Measurements from ENCODE around the gene RBMS1.

Gene RBMS1

DNA sequence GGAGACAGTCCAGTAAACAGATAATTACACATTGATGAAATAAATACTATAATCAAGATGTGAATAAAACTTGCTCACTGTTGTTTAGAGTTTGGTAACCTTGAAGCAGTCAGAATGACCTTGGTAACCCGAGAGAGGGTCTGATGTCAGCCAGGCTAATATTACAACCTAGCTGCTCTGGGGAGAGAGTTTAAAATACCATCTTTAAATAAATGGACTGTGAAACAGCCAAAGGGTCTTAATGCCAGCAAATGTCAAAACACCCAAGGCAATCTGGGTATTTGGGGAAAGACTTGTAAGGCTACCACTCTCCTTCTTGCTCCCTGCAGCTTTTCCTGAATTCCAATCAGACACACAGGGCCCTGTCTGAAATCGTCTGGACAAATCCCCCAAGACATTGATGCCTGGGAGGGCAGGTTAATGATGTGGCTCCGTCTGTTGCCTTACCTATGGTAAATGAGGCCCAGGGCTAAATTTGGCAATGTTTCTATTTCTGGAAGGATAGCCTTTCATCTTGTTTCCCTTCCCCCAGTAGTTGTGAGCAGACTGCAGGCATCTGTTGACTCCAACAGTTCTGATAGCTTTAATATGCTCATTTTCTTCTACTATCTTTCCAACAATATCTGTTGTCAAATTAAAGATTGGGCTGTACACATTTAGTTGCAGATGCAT, 250.6 kb downstream of the RBMS1 start:
- DNase-seq = no peak

DNA sequence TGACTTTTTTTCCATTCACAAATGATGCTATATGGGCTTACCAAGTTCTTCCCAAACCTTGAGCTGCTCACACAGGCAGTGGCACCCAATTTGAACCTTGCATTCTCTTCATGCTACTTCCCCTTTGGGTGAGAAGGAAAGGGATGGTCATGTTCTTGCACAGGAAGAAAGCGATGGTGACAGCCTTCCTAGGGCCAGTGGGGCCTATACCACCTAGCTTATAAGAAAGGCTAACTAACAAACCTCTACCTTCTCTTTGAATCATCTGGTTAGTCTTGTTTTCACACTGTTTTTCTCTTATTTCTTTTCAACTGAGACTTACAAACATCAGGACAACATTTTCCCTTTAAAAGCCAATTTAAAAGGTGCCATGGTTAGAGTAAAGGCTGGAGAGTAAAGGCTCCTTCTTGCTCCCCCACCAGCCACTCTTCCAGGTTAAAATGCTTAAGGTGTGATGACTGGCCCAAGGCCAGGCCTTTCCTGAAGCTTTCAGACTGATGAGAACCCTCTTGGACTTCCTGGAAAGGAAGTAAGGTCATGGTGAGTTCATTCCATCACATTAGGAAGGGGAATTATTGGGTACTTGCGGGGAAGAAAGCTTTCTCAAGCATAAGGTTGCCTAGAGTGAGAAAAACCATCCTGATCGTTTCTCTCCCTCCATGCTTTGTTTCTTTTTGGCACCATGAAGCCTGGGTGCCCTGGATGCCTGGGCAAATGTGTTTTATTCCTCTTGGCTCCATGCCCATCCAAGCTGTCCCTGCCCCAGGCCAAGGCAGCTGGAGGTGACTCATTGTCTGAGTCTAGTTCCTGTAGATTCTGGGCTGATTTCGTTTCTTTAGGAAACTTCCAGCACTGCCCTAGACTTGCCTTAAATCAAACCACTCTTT, 252.1 kb downstream of the RBMS1 start:
- no peak for DNase-seq

DNA sequence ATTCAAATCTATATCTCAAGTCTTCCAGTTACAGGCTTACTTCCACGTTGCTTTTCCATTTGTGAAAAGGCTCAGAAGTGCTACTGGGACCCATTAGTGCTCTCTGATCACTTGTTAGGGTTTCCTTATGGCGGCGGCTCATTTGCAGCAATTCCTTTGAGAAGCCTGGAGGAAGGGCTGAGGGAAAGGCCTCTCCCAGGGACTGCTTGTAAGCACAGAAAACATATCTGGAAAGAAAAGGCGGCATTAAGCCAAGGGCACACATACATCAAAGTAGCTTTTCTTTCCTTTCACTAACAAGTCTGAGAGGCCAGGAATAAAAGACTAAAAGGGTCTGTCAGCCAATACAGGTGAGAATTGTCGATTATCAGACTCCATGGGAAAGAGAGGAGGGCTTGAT, 254.2 kb downstream of the RBMS1 start:
- DNase-seq = no peak

DNA sequence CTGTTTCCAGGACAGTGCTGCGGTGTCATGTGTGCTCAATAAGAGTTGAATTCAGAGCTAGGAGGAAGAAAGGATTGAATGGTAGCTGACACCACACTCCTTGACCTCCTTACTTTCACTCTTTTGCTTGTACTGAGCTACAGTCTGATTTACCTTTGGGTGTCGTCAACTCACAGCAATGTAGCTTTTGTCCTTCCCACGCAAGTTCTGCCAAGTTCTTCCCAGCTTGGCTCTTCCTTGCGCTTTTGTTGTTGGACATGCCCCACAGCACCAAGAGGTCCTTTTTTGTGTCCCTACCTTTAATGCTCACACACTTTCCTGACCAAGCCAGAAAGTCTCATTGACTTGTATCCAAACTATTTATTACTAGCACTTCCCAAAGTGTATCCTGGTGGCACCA, 255.2 kb downstream of the RBMS1 start:
- no peak for DNase-seq

DNA sequence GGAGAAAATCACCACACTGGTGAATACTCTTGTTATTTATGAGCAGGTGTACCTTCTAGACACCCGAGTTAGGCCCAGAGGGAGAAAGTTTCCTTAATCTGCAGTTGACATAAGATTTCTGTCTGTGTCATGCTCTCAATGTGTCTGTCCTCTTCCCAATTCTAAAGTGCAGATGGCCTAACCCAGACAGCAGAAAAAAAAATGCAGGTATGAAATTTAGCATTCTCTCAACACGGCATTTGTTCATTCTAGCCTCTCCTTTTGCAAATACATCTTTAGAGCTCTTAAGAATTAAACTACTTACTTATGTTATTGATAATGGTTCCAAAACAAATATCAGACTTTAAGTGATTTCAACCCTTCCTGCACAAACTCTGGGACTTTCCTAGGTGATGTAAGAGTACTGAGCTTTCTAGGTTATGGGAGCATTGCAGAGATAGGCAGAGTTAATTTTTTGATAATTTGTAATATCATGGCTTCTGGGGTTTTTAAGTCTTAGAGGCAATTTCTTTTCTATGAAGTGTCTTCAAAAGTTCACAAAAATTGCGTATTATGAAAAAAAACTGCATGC, 260.6 kb downstream of the RBMS1 start:
- no peak for DNase-seq

DNA sequence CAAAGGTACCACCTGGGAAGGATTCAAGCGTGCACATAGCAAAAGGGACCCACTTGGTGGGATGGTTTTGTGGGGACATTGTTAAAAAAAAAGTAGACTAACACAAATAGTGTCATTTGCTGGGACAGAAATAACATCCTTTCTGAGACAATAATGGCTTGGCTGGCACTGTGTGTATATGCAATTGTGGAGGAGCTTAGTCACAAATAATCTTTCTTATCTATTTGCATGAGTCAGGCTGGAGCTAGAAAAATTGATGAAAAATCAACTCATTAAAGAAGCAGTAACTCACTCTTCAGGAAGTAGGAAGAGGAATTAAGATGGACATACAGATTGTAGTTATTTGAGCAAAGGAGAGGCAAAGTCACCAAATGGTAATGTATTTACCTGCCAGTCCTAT, 264.0 kb downstream of the RBMS1 start:
- no peak for DNase-seq

DNA sequence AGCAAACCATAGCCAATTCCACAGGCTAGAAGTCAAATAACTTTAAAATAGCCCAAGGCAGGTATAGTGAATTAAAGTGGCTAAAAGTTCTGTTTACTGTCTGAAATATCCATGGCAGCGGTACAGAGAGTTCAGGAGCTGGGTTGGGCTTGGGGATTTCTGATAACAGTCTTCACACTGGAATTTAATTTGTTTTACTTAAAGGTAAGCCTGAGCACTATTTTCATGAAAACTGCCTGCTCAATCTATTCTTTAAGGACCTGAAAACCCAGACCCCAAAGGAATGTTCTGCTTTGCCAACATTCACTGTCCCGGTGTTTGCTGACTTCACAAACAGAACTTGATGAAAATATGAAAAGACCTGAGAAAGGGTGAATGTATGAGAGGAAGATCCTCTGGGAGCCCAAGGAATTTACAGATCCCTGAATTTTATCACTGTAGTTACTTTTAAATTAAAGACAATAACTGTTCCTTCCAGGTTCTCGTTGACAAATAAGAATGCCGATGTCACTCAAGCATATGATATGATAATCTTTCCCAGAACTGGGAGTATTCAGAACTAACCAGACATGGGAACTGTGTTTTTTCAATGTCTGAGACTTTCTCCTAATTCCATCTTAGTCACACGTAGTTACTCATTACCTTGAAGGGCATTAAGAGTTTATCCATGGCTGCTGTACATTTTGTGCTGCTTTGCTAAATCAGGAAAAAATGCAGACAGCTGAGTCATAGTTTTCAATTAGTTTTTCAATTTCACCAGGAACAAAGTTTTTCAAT, 265.3 kb downstream of the RBMS1 start:
- DNase-seq = no peak

DNA sequence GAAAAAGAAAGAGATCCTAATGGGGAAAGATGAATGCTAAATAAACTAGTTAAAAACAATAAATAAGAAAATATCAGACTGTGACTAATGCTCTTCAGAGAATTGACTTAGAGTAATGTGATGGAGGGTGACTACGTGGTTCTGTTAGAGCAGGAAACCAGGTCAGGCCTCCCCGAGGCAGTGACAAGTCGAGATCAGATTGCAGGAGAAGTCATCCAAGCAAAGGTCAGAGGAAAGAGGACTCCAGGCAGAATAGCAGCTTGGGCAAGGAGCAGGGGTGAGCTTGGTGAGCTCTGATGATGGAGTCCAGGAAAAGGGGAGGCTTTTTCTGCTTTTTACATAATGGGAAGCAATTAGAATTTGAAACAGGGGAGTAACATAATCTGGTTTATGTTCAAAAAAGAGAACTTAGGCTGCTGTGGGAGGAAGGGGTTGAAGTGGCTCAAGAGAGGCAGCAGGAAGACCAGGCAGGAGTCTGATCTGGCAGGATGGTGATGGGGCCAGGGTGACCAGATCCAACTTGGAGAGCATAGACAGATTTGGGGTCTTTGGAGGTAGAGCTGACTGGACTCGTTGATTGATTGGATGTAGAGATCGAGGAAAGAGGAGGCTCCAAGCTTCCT, 266.2 kb downstream of the RBMS1 start:
- DNase-seq = no peak

DNA sequence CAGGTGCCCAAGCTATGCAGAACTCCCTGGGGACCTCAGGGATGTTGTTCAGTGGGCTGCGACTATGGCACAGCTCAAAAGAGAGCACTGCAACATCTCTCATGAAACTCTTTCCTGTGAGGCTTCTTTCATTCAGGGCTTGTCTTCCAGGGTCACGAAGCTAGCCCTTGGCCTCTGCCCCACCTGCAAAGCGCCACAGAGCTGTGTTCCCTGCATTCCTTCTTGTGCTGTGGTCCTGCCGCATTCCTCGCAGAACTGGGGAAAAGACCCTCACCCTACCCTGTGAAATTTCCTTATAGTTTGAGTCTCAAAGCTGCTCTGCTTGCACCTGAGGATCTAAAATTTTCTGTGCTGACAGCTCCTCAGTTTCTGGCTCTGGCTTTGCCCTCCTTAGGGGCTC, 267.2 kb downstream of the RBMS1 start:
- DNase-seq = no peak

DNA sequence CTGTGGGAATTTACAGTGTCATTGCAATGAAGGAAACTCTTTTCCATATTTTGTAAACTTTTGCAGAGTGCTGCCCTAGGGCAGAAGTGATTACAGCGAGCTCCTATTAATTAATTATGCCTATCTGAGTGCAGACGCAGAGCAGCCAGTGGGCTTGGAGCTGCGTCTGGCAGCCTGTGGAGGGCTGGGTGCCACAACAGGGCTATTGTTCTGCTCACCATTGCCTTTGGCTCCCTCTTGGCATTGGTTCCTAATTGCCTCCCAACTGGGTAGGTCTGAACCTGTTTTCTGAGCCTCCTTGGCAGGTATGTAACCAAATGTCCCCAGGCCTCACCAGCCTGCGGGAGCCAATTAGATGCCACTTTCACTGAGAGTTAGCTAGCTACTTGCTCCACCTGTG, 267.9 kb downstream of the RBMS1 start:
- DNase-seq = no peak

DNA sequence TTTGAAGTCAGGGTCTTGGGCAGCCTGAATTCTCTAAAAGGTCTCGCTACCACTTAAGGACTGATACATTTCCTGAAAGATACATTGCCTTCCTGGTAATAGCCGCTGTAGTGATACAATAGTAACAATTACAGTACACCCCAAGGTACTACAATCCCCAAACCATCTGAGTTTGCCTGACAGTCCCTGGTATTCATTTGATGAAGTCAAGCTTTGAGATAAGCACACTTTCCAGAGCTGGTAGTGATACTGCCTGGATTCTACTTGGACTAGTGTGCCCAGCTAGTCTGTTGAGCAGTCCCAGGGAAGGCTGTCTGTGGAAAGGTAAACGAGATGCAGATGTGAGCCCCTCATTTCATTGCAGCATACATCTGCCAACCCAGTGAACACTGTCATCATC, 269.1 kb downstream of the RBMS1 start:
- DNase-seq = no peak

DNA sequence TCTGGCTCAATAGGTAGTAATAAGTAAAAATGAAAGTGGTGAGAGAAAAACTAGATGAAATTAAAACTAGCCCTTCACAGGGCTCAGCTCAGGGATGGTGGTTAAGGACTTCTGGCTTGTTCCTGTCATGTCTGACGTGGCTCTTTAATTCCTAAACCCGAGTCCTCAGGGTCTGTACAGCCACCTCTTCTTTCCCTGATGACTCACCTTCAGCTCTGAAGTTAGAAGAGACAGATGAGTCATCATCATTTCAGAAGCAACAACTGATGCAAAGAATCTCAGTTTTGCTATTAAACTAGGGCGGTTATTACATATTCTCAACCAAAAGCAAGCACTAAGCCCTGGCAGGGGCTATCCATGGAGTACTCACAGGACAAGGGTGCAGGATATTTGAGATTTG, 269.5 kb downstream of the RBMS1 start:
- no peak for DNase-seq

DNA sequence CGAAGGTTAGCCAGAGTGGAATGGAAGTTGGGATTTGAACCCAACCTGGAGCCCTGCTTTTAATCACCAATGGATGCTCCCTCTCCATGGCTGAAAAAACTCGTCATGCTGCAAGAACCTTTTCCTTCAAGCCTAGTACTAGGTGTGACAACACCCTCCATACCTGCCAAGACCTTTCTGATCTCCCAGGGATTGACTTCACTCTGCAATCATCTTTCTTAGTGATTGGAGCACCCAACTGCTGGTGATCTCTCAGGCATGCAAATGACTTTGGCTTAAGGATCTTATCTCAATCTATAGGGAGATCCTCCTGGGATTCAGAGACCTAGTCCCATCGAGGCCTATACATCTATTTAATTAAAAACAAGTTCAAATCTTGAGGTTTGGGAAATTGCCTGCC, 270.0 kb downstream of the RBMS1 start:
- no peak for DNase-seq

DNA sequence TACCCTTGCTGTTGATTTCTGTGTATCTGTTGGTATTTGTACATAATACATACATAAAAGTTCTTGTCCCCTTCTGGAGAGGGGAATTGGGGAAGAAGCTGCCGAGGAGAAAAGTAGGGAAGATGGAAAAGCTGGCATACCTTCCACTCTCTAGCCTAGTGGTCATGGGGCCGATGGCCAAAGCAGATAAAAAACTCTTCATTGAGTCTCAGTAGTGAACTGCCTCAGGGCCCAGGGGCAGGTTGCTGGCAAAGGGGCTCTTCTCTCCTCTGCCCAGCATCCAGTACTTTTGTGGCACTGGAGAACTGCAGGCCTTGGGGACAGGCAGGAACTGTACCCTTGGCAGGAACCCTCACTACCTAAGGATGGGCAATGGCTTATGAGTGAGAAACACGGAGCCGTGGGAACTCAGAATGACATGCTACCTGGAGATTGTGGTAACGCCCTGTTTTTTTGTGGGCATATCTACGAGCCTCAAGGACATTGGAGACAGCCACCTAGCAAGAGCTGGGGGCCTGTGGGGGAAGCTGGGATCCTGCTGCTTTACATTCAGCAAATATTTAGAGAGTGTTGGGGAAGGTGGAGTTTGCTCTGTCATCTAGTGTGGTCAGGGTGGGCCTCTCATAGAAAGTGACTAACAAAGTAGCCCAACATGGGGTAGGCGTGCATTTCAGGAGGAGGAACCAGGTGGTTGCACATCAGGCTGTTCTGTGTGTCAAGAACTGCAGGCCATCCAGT, 270.9 kb downstream of the RBMS1 start:
- no peak for DNase-seq

Measured in activated gamma-delta T cell (primary cell).